ENCODE results near the gene ATP6V1A.

ATP6V1A gene

DNA sequence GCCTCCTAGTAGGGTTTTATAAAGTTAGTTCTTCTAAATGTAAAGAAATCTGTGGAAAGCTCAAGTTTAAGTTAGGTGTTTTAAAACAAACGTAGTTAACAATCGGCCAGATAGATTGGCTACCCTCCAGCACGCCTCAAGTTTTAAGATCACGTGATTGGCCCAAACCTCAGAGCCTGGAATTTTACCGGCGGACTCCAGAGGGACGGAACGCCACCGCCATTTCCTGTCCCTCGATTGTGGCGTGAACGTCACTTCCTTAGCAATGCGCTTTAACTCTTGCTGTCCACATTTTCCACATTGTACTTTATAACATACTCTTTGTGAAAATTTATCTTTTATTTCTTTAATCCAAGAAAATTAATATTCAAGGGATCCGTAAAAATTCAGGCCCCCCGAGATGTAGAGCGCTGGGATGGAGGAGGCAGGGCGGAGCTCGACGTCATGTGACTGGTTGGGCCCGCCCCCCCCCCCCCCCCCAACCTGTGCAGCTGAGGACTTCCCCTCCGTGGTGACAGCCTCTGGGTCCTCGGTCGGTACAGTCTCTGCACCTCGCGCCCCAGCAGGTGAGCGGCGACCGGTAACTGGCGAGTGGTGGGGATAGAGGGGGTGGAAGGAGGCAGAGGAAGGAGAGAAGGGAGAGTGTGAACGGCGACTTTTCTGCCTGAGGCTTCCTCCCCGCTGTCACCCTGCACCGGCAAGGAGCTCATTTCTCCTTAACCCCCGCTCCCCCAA lies at the start of gene ATP6V1A:
ATP6V1A (plus strand) TSS at position 488 of the 735 bp plus-strand sequence. CDS start 31,719 bp downstream, outside the sequence.
- DNase-seq: peak; percentile 68 to 75

DNA sequence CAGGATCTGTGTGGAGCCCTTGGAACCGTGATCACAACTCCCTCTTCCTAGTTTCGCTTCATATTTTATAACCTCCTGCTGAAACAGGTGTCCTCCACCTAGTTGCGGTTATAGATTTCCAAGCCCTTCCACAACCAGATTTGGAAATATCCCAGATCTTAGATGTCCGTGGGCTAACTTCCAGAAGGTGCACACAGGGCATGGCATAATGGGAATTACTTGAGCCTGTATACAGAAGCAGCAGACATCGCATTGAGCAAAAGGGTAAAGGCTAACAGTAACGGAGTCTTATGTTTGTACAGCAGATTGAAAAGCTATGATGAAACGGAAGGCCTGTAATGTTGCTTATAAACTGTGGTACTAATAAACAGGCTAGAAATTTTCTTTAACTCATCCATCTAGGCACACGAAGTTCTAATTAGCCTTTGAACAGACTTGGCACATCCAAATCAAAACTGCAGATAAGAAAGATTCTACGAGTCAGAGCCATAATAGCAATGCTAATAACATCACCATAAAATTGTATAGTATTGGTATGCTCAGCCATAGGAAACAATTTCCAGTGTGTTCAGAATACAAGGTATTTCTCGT lies 49.2 kb upstream of the ATP6V1A start:
- DNase-seq: no peak

DNA sequence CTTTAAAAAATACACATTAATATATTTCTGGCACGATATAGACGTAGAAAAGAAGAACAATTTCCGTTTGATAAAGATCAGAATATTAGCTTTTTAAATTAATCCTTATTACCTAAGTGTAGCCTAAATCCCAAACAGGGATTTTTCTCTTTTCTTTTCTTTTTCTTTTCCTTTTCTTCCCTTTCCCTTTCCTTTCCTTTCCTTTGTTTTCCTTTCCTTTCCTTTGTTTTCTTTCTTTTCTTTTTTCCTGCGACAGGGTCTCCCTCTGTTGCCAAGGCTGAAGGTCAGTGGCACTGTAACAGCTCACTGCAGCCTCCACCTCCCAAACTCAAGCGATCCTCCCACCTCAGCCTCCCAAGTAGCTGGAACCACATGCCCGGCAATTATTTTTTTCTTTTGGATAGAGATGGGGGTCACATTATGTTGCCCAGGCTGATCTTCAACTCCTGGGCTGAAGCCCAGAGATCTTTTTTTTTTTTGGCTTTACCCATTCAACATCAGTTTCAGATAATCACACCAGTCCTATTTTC lies 48.6 kb upstream of the ATP6V1A start:
- no peak for DNase-seq

DNA sequence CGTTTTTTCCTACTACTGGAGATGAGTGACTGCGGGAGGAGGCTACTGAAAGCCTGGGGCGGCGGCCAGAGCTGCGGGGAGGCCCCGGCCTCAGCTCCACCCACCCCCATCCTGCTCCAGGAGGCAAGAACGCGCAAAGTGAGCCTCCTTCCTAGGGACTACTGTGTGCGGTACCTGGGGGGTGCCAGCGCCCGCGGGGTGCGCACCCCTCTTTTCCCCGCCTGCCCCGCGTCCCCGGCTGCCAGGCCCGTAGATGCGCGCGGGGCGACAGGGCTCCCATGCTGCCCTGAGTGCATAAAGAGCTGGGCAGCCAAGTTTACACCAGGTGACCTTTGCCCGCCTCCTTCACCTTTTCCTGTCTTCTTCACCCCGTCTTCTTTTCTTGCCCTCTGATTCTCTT lies 47.9 kb upstream of the ATP6V1A start:
- no peak for DNase-seq

DNA sequence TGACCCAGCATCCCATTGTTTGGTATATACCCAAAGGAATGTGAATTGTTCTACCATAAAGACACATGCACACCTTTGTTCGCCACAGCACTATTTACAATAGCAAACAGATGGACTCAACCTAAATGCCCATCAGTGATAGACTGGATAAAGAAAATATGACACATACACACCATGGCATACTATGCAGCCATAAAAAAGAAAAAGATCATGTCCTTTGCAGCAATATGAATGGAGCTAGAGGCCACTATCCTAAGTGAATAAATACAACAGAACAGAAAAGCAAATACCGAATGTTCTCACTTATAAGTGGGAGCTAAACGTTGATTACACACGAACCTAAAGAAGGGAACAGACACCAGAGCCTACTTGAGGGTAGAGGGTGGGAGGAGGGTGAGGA lies 39.0 kb upstream of the ATP6V1A start:
- DNase-seq: no peak

GRCh38 chr3:113712129-113712528 lies 34.7 kb upstream of the ATP6V1A start:
- no peak for DNase-seq

DNA sequence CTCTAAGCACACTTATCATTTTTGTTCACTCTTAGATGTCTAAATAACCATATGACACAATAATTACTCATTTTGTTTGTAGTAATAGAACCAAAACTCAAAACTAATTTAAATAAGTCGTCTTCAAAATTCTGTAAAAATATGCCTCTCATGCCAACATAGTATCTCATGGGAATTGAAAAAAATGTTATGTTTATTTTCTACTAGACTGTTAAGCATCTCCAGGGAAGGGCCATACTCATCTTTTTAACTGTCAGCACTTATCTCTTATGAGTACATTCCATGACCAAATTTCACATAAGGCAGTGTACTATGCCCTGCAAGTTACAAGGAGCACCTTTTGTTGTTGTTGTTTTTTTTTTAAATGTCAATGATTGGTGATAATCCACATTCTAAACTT lies 32.1 kb upstream of the ATP6V1A start:
- DNase-seq: no peak

DNA sequence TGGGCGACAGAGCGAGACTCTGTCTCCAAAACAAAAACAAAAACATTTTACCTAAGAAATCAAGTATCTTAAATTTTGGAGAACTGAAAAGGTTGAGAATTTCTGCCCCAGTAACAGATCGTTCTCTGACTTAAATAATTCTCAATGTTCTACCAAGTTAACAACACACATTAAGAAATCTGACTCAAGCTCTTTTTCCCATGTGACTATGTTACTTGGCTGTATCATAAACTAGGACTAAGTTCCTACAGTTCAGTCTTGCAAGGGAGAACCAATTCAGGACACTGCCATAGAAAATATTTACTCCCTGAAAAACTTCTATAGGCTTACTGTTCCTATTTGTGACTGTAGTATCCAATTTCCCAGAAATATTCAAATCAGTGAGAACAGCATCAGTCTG lies 29.5 kb upstream of the ATP6V1A start:
- DNase-seq: no peak

- DNase-seq: no peak
These were observed 29.0 kb upstream of the ATP6V1A start for GRCh38 chr3:113717818-113718217.

DNA sequence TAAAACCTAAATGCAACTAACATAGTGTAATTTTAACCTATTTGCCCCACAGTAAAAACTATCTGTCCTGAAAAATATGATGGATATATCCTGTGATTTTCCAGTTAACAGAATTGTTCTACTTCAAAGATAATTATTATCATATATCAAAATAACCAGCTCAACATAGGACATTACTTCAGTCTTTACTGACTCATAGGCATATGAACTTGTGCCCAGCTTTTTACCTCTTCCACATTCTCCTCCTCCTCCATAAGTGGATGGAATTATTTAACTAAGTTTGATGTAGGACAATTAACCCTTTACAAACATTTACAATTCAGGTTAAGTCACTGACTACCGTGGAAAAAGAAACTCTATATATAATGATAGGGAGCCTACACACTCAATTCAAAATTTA lies 27.5 kb upstream of the ATP6V1A start:
- DNase-seq: no peak

- no peak for DNase-seq
These were observed 27.1 kb upstream of the ATP6V1A start for GRCh38 chr3:113719758-113720157.

- DNase-seq: no peak
These were observed 25.2 kb upstream of the ATP6V1A start for GRCh38 chr3:113721636-113722035.

DNA sequence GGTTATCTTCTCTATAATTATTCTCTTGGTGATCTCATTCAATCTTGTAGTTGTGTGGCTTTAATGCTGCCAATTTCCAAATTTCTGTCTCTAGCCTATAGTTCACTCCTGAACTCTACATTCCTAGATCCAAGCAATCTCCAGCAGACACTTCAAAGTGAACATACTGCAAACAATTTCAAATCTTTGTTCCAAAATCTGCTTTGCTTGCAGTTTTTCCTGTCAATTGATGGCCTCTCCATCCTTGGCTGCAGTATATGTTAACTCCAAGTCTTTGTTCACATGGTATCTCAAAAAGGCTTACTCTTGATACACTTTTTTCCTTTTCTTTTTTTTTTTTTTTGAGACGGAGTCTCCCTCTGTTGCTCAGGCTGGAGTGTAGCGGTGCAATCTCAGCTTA lies 18.2 kb upstream of the ATP6V1A start:
- no peak for DNase-seq

DNA sequence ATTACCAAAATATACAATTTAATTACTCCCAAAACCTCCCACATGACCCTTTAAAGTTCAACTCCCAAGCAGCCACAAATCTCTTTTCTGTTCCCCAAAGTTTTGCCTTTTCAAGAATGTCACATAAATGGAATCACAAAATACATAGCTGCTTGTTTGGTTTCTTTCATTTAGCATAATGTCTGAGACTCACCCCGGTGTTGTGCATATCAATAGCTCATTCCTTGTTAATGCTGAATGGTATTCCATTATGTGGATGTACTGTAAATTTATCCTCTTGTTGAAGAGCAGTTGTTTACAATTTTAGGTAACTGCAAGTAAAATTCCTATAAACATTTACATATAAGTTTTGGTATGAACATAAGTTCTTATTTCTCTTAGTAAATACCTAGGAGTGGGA lies 16.3 kb upstream of the ATP6V1A start:
- DNase-seq: no peak

DNA sequence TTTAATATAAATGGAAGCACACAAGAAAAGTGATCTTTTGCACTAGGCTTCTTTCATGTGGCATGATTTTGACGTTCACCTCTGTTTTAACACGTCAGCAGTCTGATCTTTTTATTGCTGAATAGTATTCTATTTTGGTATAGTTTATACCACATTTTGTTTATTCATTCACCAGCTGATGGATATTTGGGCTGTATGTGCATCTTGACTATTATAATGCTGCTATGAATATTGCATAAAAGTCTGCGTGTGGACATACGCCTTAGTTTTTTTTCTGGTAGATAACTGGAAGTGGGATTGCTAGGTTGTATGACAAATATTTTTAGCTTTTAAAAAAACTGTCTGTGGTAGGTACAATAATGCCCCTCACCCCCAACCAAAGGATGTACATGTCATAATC lies 15.1 kb upstream of the ATP6V1A start:
- DNase-seq: no peak

DNA sequence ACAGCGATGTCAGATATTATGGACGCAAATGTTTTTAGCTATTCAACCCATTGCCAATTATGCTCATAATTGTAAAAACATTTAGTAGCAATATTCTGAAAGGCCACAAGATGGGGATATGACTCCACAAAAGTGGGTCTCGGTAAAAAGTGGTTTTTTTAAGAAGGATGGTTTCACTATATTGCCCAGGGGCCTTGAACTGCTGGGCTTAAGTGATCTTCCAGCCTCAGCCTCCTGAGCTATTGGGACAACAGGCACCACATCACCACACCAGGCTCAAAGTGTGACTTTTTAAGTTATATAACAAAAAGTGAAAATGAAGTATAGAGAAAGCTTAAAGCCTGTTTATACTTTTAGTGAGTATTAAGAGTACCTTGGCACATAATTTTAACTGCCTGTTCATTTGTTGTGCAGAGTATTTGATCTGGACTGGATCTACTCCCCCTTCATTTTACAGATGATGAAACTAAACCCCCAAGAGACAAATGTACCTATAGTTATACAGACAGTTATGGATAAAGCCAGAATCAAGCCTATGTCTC lies 10.2 kb upstream of the ATP6V1A start:
- DNase-seq: no peak

- no peak for DNase-seq
These were observed 5.7 kb upstream of the ATP6V1A start for GRCh38 chr3:113741086-113741485.

DNA sequence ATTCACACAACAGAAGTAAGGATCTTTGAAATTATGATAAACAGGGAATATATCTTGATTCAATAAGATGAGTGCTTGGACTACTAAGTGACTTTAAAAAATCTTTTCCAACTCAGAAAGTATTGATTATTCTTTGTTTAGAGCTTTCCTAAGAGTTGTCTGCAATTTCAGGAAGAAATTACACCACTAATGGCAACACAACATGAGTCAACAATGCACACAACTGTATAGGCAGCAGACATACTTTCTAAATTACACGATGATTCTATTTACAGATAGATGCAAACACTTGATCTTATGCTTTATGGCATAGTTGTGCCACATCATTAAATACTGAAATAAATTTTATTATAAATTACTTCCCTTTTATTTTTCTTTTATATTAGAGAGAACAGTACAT lies 5.2 kb upstream of the ATP6V1A start:
- DNase-seq: no peak

DNA sequence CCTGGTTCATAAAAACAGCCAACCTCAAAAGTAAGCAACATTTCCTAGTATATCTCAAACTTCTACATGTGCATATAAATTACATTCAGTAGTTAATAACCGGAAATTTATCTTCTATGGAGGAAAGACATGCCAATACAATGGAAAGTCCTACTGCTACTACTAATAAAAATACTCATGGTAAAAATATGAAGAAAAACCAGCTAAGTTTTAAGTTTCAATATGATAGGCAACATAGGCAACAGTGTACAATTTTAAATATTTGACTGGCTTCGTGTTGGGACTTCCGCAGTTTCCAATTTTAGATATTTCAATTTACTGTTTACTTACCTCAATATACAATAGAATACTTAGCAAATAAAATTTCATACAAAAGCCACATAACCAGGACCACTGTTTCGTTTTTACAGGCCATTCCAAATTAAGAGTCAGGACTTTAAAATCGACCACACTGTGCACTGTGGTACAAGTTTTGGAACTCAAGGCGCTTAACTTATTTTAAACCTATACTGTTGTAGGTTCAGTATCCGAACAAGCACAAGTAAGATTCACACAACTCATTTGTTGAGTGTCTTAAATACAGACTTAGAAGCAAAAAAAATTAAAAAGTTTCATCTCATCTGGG lies 3.7 kb upstream of the ATP6V1A start:
- DNase-seq: no peak

DNA sequence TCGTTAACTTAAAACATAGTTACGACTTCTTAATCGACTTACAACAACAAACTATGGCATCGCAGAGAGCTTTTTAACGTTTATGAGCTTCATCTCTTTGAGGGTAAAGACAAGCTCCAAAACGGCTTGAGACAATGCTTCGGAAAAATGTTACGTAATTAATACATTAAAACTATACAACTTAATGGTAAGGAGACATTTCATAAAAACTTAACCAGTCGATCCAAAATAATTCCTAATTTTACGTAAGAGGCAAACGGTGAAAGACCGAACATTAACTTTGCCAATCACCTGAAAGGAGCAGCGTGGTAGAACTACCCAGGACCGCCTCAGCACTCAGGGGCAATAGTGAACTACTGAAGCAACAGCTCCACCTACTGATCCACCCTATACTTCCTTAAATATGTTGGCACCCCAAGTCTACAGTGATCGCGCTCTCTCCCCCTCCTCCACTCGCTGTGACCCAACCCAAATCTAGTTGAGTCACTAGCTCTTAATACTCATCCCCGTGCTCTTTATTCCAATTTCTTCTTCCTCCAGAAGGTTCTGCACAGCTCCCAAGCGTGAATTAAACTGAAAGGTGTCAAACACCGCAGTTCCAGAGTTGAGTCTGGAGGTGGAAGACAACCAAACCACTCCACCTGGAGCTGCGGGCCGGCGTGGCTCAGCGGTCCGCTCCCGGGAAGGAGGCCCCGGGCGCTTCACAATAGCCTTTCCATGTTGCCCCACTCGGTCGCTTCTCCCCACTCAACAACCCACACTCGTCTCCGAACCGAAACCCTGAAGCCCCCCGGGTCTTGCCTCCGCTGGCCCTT lies 1.7 kb upstream of the ATP6V1A start:
- peak; percentile 76 to 82 for DNase-seq

DNA sequence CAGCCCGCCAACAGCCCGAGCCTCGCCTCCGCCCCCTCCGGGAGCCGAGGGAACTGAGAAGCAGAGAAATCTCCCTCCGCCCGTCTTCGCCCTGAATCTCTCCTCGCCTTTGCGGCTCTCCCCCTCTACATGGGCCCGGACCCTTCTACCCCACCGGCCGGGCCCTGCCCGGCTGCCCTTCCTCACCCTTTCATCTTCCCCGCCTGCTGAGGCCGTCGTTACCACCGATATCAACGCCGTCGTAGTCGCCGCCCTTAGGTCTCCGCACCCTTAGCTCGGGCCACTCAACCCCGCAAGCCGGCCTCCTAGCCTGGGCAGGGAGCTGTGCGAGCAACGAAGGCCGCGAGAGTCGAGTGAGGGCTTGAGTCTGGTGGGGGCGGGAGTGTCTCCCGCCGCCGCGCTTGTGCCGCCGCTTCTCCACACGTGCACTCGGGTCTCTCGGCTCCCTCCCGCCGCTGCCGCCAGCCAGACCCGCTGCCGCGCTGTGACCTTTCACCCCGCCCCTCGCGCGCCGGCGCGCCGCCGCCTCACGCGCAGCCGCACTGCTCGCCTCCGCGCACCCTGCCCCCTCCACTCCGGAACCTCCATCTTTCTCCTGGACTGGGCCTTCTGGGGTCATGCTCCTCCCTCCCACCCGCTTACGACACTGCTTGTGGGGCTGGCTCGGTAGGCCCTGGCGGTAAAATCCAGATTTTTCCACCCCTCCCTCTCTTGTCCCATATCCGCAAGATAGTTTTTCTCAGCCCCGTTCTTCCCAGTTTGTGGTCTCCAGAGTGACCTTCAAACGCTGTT lies 883 bp upstream of the ATP6V1A start, which contains the start of gene NAA50:
NAA50 (minus strand) TSS at position 494 of the 792 bp plus-strand sequence; CDS start at position 194, 300 bp downstream.
- DNase-seq: peak; percentile 92 to 93

Data from activated CD4-positive, alpha-beta T cell treated with anti-CD3 and anti-CD28 coated beads, Interleukin-2, amount 50 U/mL, for 4 hours (primary cell).